Fibroblast of skin of left biceps (primary cell): ENCODE data around the gene PRRX2.

Experiments used
- DNase-seq, 2 experiments: peaks; one replicate each; pipeline ENCODE4 v3.0.0-alpha.2; 2013; ENCODE audit warnings: low read depth in 2 of 2

Gene PRRX2

DNA sequence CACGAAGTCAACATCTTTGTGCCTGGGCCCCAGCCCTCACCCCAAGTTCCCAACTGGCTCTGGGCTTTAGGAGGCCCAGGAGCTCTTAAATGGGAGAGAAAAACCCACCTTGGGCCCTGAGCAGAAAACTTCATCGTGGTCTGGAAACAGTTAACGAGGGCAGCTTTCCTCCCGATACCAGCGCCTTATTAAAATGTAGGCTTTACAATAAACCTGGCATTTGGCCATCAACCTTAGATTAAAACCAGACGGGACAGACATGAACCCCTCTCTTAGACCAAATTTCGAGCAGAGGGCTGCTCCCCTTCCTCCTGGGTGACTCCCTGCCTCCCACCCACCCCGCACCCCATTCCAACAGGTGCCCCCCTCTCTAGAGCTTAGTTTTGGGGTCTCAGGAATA is 39.4 kb downstream of the PRRX2 start:
- no peak for DNase-seq

DNA sequence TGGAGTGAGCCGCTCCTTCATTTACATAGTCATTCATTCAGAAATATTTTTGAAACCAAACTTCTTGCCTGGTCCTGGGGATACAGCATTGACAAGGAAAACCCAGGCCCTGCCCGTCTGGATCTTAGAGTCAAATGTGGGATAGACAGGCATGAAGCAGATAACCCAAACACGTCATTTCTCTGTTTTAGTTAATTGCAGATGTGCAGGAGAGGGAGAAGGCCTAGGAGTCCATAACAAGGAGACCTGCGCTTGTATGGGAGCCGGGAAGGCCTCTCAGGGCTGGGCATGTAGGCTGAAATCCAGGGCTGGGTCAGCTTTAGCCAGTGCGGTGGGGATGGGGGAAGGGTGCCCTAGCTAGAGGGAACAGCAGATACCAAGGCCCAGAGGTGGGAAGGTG is 43.3 kb downstream of the PRRX2 start:
- peak in 1 of 2 experiments; percentile 41 for DNase-seq

DNA sequence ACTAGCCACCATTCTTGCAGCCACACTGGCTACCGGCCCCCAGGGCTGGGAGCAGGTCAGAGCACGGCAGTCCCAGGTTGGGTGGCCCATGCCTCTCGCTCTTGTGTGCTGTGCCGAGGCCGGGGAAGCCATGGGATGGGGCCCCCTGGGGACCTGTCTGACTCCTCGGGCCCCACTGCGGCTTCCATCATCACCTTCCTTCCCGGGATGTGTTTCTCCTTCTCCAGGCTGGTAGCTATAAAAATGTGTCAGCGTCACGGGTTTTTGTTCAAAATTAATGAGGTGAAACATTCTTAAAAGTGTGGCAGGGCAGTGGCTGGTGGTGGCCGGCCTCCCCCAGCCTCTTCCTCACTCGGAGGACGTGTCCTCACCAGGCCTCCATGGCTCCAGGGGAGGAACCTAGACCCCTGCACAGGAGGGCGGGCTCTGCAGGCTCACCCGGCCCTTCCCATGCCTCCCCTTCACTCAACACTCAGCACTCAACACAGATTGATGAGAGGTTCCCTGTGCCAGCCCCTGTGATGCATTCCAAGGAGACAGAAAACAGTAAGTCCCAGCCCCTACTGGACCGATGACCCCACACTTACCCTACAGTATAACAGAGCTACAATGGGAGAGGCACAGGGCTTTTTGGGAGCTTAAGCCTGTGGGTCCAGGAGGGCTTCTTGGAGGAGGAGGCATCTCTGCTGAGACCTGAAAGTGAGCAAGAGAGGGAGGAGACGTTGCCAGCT is 44.2 kb downstream of the PRRX2 start:
- no peak for DNase-seq

DNA sequence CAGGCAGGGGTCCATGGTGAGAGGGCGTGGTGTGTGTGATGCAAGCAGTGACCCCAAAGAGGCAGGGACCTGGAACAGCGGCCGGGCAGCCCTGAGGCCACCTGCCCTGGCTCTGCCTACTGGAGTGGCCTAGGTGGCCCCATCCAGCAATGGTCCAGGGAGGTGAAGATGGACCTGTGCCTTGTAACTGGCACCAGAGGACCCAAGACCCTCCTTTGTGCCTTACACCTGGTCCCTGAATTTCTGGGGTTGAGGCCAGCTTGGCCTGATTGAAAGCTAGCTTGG is 44.7 kb downstream of the PRRX2 start:
- no peak for DNase-seq

DNA sequence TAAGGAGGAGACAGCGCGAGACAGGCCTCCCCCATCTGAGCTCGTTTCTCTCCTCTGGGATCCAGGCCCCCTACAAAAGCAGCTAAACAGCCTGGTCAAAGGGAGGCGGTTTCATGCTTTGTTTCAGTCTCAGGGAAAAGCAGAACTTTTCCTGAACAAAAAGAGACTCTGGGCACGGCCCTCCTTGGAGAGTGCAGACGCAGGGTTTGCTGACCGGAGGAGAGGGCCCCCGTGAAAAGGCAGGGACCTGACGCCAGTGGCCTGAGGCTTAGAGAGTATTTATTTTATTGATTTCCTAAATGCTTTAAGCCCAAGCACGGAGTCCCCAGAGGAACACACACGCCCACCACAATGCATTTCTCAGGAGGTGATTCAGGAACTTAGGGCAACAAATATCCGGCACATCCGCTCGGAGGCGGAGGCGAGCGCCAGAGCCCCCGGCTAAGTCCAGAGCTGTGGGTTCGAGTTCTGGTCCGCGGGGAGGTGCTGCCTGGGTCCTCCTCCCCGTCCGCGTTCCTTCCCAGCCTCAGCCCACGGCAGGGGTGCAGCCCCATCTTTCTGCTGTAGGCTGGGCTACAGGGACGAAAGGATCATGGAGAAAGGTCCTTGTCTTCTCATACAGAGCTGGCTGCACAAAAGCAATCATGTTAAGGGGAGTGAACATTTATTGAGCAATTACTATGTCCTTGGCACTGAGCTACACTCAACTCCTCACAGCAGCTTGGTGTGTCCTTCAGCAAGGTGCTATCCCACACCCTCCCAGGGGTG is 47.4 kb downstream of the PRRX2 start:
- peak in 1 of 2 experiments; percentile 73 for DNase-seq

DNA sequence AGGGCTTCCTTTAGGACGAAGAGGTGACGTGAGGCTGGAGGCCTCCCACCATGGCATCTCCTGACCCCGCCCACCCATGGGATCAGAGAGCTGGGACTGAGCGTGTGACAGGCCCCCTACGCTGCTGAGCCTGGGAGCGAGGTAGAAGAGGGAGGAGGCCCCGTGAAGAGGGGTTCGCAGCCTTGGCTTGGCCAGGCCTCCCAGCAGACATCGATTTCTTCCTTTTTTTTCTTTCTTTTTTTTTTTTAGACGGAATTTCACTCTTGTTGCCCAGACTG is 47.9 kb downstream of the PRRX2 start:
- no peak for DNase-seq

DNA sequence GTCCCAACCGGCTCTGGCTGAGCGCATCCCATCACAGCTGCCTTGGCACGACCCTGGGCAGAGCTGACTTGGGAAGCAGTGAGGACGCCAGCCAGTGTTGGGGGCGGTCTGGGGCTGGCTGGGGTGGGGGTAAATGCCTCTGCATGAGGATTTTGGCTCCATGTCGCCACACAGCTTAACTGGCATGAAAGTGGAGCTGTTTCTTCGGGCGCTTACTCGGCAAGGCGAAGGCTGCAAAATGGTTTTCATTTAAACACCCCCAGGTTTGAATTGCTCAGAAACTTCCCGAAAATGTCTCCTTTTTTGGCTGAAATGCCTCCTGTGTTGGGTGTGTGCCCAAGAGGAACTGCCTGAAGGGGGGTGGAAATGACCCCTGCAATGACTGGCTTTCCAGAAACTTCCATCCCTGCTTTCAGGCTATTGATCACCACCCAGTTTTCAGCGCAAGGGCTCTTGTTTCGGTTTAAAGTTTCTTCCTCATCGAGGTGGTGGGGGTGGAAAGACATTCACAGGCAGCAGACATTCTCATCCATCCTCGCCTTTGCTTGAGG is 49.1 kb downstream of the PRRX2 start:
- DNase-seq: no peak

DNA sequence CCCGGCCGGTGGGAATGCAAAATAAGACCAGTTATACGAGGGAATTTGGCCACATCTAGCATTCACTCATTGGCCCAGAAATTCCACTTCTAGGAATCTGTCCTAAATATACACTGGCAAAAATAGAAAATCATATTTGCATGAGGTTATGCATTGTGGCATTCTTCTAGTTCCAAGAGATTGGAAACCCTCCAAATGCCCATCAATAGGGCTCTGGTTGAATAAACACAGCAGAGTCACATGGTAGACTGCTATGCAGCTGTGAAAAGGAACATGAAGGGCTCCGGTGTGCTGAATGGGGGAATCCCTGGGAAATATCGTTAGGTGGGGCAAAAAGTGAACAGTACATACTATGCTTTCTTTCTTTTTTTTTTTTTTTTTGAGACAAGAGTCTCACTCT is 50.6 kb downstream of the PRRX2 start:
- DNase-seq: no peak

DNA sequence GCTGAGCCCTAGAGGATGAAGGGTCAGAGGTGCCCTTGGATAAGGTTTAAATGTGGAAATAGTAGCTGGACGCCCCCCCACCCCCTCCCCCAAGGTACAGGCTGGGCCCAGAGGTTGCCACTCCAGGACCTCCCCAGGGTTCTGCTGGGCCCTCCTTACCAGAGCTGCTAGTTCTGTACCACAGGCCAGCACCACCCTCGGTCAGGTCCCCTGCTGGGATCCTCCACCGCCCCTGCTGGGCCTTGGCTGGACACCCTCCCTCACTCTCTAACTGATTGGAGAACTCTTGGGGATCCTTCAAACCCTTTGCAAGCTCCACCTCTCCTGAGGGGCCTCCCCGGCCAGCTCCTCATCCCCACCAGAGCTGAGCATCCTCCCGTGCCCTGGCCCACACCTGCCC is 52.5 kb downstream of the PRRX2 start:
- DNase-seq: no peak

DNA sequence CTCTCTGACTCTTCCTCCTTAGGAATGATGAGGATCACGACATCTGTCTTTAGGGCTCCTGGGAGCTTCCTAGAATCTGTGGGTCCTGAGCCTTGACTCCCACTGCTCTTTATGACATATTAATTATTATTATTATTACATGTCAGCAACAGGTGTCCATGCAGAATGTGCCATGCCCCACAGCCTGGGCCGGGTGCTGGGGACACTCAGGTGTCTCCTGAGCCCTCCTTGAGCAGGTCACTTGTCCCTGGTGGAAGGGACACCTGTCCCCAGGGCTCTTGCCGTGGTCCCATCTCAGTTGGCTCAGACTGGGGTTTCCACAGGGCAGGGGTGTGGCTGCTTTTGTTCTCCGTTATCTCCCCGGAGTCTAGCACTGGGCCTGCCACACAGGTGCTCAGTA is 53.2 kb downstream of the PRRX2 start:
- no peak for DNase-seq

DNA sequence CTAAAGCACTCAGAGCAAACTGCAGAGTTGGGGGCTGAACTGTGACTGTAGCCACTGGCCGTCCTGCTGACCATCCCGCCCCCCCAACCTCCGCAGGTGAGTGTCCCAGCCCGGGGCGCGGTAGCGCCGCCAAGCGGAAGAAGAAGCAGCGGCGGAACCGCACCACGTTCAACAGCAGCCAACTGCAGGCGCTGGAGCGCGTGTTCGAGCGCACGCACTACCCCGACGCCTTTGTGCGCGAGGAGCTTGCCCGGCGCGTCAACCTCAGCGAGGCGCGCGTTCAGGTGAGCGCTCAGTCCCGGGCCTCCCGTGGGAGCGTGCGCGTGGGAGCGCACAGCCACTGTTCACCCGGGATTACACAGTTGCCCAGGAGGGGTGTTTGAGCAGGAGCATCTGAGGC is 53.7 kb downstream of the PRRX2 start:
- DNase-seq: no peak

DNA sequence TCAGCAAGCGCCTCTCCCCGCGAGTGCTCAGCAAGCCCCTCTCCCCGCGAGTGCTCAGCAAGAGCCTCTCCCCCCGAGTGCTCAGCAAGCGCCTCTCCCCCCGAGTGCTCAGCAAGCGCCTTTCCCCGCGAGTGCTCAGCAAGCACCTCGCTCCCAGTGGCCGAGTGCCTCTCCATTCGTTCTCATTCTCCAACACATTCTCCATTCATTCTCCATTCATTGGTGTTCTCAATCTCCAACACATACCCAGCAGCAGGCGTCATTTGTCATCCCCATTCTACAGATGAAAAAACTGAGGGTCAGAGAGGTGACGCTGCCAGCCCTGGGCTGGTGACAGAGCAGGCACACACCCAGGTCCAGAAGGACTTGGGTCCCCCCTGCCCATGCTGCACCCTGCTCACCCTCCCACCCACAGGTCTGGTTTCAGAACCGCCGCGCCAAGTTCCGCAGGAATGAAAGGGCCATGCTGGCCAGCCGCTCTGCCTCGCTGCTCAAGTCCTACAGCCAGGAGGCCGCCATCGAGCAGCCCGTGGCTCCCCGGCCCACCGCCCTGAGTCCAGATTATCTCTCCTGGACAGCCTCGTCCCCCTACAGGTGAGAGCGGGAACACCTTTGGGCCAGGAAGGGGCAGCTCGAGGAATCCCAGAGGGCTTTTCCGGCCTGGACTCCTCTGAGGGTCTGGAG is 54.9 kb downstream of the PRRX2 start:
- no peak for DNase-seq

DNA sequence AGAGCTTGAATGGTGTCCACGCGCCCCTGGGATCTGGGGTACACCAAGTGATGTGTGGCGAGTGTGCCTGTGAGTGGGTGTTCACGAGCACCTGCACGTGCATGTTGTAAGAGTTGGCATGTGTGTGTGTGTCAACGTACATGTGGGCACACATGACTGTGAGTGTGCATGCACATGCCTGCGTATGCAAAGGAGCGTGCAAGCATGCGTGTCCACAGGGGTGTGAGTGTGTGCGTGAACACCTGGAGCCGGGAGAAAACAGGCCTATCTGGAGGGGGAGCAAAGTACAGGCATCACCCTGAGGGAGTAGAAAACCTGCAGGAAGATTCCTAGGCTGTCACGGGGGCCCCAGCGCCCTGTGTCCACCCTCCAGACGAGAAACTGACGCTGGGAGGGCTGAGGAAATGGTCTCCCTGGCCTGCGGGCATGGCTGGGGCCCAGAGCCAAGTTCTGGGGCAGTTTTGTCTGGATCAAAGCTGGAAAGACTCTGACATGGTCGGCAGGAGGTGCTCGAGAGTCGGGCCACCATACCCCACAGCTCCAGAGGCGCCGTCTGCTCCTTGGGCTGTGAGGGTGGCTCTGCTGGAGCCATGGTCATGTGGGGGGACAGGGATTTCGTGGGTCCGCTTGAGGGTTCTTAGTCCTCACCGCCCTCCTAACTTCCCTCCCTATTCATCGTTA is 55.6 kb downstream of the PRRX2 start:
- no peak for DNase-seq

DNA sequence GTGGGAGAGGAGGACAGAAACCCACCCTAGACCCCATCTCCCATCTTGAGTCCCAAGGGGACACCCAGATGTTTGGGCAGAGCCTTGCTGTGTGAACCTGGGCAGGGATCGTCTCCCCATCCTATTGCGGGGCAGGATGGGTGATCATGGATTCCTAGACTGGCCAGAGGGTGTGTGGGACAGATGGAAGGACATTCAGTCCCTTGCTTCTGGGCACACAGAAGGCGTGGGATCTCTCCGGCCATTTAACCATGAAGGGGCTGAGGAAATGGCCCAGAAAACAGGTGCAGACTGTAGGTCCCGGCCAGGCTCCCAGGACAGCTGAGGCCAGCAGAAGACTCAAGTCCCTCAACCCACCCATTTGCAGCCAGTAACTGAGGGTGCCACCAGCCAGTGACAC is 57.5 kb downstream of the PRRX2 start:
- DNase-seq: no peak

DNA sequence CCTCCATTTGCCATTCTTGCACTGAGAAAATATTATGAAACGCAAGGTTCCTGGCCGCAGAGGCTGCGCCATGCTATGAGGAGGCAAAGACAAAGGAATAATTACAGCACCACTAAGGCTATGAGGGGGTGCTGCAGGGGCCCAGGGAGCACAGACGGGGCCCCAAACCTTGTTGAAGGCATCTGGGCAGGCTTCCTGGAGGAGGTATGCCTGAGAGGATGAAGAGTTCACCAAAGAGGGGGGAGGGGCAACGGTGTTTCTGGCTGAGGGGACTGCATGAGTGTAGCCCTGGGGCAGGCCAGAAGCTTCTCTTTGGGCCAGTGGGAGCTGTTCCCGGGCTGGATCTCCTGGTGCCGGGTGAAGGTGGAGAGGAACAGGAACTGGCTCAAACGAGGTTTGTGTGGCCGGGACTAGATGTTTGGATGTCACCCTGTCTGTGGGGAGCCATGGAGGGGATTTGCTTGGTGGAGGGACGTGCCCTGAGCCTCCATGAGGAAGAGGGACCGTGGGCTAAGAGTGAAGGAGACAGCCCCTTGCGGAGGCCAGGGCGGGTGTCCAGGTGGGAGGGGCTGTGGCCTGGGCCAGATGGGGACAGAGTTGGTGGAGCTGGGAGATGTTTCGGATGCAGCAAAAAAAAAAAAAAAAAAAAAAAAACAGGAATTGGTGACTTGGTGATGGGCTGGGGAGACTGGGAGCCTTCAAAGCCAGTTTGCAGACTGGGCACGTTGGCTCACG is 59.2 kb downstream of the PRRX2 start:
- DNase-seq: no peak

DNA sequence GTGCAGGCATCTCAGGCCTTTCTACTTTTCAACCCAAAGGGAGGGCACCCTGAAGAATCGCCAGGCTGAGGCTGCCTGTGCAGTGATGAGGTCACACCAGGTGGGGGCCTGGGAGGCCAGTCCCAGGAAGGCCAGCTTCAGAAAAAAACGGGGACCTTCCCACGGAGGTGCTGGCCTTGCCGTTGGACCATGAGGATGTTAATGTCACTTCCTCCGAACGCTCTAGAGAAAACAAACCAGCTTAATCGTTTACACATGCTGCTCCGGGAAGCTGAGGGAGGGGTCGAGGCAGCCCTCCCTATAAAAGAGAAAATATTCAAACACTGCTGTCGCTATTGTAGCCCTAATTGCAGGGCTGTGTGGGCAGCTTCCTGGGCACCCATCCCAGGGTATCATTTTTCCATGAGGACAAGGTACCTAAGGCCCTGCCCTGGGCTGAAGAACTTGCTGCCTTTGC is 60.4 kb downstream of the PRRX2 start:
- DNase-seq: no peak

DNA sequence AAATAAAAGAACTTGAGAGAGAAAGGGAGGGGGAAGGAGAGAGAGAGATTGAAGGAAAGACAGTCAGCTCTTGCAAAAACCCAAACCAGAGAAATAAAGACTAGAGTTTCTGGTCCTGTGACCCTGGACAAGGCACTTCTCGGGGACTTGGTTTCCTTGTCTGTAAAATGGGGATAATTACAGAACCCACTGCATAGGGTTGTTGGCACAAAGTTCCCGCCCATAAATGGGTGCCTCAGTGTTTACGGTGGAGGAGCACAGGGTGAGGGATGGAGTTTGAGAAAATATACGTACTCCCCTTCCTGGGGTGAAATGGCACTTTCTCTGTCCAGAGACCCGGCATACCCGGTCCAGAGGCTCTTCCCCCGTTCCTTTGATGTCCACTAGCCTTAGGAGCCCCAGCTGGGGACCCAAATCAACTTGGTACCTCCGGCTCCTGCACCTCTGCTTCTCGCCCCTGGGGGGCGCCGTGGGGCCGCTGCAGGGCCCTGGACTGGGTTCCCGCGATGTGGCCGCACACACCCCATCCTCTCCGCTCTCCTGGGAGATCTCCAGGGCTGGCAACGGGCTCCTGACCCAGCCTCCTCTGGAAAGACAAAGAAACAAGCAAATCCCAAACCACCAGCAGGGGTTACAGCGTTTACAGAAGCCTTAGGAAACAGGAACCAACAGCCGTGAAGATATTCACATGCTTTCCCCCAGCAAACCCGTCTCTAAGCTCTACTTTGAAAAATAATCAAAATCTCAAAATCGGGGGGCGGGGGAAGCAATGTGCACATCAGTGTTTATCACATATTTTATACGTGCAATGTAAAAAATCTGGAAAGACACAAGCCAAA is 61.1 kb downstream of the PRRX2 start:
- peak; percentile 60 to 64 for DNase-seq

DNA sequence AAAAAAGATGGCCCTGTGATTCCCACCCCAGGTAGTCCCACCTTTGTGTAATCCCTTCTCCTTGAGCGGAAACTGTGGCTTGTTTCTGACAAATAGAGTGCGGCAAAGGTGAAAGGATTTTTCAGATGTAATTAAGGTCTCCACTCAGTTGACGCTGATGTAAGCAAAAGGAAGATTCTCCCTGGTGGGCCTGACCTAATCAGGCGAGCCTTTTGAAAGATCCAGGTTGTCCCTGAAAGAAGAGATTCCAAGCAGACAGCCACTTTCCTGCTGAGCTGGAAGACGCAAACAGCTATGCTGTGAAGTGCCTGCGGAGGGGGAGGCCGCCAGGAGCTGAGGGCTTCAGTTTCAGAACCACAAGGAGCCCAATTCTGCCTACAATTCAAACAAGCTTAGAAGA is 63.3 kb downstream of the PRRX2 start:
- no peak for DNase-seq

DNA sequence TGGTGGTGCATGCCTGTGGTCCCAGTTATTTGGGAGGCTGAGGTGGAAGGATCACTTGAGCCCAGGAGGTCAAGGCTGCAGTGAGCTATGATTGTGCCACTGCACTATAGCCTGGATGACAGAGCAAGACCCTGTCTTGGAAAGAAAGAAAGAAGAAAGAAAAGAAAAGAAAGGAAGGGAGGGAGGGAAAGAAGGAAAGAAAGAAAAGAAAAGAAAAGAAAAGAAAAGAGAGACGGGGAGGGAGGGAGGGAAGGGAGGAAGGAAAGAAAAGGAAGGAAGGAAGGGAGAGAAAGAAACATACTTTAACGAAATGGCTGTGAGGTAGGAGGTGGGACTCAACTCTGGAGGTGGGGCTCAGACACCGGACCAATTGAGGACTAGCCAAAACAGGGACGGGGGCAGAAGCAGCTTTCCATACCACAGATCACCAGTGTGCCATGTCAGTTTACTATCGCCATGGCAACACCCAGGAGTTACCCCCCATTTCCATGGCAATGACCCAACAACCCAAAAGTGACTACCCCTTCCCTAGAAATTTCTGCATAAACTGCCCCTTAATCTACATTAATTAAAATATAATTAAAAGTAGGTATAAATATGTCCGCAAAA is 66.1 kb downstream of the PRRX2 start:
- no peak for DNase-seq

DNA sequence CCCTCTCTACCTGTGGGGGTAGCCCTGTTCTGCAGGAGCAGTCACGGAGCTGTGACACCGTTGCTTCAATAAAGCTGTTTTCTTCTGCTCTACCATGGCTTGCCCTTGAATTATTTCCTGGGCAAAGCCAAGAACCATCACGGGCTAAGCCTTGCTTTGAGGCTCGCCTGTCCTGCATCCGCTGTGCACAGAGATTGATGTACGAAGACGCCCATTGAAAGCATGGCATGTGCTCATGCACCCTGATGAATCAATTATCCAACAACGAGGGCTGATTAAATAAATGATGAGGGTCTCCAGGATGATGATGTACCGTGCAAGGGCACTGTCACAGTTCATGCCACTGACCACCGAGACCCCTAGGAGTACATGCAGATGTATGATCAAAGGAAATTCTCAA is 66.7 kb downstream of the PRRX2 start:
- no peak for DNase-seq
